NCI-H460 (cell line): ENCODE results near the gene LPCAT1. TPM values are rescaled to one million over a fixed set of nuclear protein-coding genes. Genes with fewer than 3 reads are reported as not detected.
"Not testable (repeated sequence)": the region's sequence is repeated elsewhere in the genome, so short reads cannot be mapped to it uniquely, and the experiment has no call there.

Experiments used
- DNase-seq: peaks from one replicate; pipeline ENCODE4 v3.0.0-alpha.2; 2016; ENCODE audit warnings: low read depth; ENCODE audit errors: extremely low read depth
- total RNA-seq: library from RNA; depleted of rRNA; stranded (reverse); fragments of >200 nt; shearing (Covaris generic); gene quantifications from 2 replicates; pipeline ENCODE4 v1.2.3, GENCODE V29; 2014

Gene LPCAT1
- total RNA-seq, 1 experiment from 2014 or later, result 30.6 TPM

- no peak for DNase-seq
Measured at GRCh38 chr5:1431021-1431811, 92.5 kb downstream of the LPCAT1 start.

- no peak for DNase-seq
Measured at GRCh38 chr5:1430121-1430795, 93.5 kb downstream of the LPCAT1 start.

- no peak for DNase-seq
Measured at GRCh38 chr5:1429496-1429895, 94.3 kb downstream of the LPCAT1 start.

- DNase-seq, result no peak
Measured at GRCh38 chr5:1429066-1429465, 94.7 kb downstream of the LPCAT1 start.

GRCh38 chr5:1428107-1428506 lies 95.7 kb downstream of the LPCAT1 start:
- no peak for DNase-seq

GRCh38 chr5:1424716-1425115 lies 99.0 kb downstream of the LPCAT1 start:
- no peak for DNase-seq

- DNase-seq, result no peak
Measured at GRCh38 chr5:1423901-1424603, 99.7 kb downstream of the LPCAT1 start.

- DNase-seq, result not testable (repeated sequence)
Measured at GRCh38 chr5:1422522-1422921, 101.2 kb downstream of the LPCAT1 start.

- DNase-seq, result no peak
Measured at GRCh38 chr5:1421521-1422341, 102.0 kb downstream of the LPCAT1 start.

GRCh38 chr5:1420211-1421195 lies 103.3 kb downstream of the LPCAT1 start:
- no peak for DNase-seq

- DNase-seq, result no peak
Measured at GRCh38 chr5:1419476-1420210, 104.1 kb downstream of the LPCAT1 start.

GRCh38 chr5:1418921-1419280 lies 104.9 kb downstream of the LPCAT1 start:
- DNase-seq, result no peak

- no peak for DNase-seq
Measured at GRCh38 chr5:1418238-1418920, 105.4 kb downstream of the LPCAT1 start.

GRCh38 chr5:1417586-1418225 lies 106.1 kb downstream of the LPCAT1 start:
- DNase-seq, result no peak

GRCh38 chr5:1416856-1417469 lies 106.8 kb downstream of the LPCAT1 start:
- DNase-seq, result no peak

GRCh38 chr5:1415626-1416360 lies 108.0 kb downstream of the LPCAT1 start:
- no peak for DNase-seq

GRCh38 chr5:1415059-1415425 lies 108.7 kb downstream of the LPCAT1 start:
- no peak for DNase-seq
